Renal cortex interstitium (tissue), 11 donors: Measurements from ENCODE around the gene KRT86. TPM values are rescaled to one million over a fixed set of nuclear protein-coding genes. Genes with fewer than 3 reads are reported as not detected.
A peak's percentile ranks its signal among the peaks of the same experiment; 100 is the strongest.
"Not testable (repeated sequence)": the region's sequence is repeated elsewhere in the genome, so short reads cannot be mapped to it uniquely, and the experiment has no call there.

ENCODE experiments used
- DNase-seq, 11 donors: peaks; one replicate each; pipeline ENCODE4 v3.0.0-alpha.2; 2013; ENCODE audit warnings: low read depth in 9 of 11, low spot score in 4 of 11; ENCODE audit errors: extremely low read depth in 1 of 11
- polyA plus RNA-seq, 3 donors: library from polyadenylated mRNA; unstranded; fragments of 120-200 nt; gene quantifications; one replicate each; pipeline ENCODE4 v1.2.1, GENCODE V29; 2013; ENCODE audit not compliant: insufficient read length in 3 of 3

The KRT86 gene
- polyA plus RNA-seq, 3 donors, result not detected

- DNase-seq, result not testable (repeated sequence)
These were observed 30.5 kb downstream of the KRT86 start for GRCh38 chr12:52304941-52305411.

GRCh38 chr12:52305921-52306705 lies 31.7 kb downstream of the KRT86 start:
- DNase-seq, result no peak

DNA sequence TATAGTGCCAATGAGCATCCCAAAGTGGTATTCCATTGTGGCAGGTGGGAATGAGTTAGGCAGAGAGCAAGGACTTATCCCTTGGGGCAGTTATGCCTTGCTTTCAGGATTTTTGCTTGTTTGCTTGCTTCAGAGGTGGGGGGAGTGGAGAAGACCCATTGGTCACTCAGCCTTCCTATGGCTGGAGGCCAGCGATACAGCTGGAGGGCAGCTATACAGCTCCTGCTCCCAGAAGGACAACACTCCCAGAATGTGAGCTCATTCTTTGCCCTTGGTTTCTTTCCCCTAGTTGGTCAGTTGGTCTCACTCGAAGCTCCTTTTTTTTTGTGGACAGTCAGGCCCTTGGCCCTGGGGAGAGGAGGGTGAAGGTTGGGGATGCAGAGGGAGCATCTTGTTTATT lies 32.3 kb downstream of the KRT86 start:
- peak in 2 of 11 donors; percentile 12 to 19 for DNase-seq

DNA sequence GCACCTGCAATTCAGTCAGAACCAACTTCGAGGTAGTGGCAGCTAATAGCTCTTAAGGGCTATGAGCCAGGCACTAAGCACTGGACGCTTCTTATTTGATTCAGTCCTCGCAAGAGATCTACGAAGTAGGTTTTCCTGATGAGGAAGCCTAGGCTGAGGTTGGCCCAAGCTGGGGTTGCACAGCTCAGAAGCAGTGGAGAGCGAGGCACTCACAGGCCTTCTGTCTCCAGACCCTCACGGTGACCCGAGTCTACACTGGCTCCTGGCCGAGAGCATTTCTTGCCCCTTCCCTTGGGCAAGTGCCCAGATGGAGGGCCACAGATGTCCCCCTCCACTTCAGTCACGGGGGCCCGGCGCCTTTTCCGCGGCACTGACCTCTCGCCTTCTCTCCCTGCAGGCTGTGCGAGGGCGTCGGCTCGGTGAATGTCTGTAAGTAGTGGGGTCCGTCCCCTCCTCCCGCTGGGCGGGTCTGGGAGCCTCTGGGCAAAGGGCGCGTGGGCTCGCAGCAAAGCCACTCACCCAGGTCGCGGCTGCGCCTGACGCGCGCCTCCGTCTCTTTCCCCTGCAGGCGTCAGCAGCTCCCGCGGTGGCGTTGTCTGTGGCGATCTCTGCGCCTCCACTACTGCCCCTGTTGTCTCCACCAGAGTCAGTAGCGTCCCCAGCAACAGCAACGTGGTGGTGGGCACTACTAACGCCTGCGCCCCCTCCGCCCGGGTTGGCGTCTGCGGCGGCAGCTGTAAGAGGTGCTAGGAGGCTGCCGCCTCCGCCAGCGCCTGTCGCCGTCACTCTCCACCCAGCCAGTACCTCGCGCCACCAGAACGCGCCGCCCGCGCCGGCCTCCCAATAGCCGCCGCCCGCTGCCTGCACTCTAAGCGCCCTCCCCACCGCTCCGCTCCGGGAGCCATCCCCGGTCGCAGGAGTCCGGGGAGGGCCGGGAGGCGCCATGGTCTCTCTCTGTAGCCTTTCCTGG lies 33.7 kb downstream of the KRT86 start:
- DNase-seq, result peak in 9 of 11 donors; percentile 32 to 66 (median 49)

- peak in 3 of 11 donors; percentile 2 to 10 (median 9) for DNase-seq
These were observed 34.5 kb downstream of the KRT86 start for GRCh38 chr12:52308806-52309425.

DNA sequence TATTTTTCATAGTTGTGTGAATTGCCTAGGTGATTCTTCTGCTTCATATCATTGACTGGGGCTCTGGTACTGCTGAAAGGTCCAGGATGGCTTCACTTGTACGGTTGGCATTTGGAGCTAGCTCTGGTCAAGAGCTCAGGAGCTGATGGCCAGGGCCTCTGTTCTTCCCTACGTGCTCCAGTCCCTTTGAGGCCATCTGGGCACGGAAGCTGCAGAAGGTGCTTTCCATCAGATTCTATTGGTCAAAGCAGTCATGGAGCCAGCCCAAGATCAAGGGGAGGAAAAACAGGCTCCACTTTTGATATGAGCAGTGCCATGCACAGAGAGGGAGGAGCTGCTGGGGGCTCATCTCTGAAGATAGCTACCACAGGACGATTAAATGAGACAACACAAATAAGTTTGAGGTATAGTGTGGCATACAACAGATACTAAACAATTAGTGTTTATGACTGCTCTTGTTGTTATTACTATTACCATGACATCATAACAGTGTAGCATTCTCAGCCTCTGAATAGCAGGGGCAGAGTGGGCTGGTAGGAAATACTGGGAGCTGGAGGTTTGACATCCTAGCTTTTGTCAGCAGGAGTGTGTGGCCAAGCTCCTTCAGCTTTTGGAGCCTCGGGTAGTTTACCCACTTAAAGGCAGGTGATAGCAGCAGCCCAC lies 36.3 kb downstream of the KRT86 start:
- no peak for DNase-seq

GRCh38 chr12:52311285-52311648 lies 36.8 kb downstream of the KRT86 start:
- no peak for DNase-seq

GRCh38 chr12:52312086-52312485 lies 37.6 kb downstream of the KRT86 start:
- DNase-seq, result no peak

DNA sequence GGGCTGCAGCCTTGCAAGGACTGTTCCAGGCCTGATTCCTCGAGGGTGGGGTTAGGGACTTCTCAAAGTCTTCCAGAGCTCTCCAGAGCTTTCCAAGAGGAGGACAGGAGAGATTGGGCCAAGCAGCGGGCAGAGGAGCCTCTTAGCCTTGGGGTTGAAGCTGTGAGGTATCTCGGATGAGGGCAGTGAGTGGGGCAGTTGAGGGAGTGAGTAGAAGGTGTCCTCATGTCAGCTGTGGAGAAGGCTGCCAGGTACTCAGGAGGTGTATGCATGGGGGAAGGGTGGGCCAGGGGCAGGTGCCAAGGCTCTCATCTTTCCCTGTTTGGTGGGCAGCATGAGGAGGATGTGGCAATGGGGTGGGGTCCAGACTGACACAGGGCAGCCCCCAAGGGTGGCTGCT lies 39.0 kb downstream of the KRT86 start:
- no peak for DNase-seq

- no peak for DNase-seq
These were observed 39.5 kb downstream of the KRT86 start for GRCh38 chr12:52313926-52314325.

DNA sequence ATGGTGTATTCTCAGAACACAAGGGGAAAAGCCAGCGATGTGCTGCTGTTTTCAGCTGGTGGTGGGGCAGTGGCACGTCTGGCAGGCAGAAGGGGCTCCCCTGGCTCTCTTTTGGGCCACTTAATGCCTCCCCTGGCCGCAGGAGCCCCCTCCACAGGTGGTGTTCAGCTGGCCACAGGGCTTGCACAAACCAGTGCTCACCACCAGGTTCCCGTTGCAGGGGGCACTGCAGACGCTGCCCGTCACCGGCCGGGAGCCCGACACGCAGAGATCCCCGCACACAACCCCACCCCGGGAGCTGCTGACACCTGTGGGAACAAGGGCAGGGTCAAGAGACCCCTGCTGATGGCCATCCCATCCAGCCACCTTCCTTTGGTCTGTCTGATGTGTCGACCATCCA lies 40.1 kb downstream of the KRT86 start:
- DNase-seq, result no peak

- DNase-seq, result not testable (repeated sequence)
These were observed 41.3 kb downstream of the KRT86 start for GRCh38 chr12:52315721-52316120.

- no peak for DNase-seq
These were observed 41.8 kb downstream of the KRT86 start for GRCh38 chr12:52316290-52316689.

DNA sequence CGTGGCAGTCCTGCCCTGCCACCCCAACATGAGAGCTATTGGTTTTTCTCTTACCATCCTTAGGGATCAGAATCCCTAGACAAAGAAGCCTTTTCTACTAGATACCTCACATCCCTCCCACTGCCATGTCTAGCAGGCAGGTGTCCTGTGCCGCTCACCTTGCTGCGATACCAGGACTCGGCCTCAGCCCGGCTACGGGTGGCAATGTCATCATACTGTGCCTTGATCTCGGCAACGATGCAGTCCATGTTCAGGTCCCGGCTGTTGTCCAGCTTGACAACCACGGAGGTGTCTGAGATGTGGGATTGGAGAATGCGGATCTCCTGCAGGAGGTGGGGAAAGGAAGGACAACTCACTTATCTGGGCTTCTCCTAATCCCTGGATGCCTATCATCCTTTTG lies 42.3 kb downstream of the KRT86 start:
- no peak for DNase-seq

- no peak for DNase-seq
These were observed 43.1 kb downstream of the KRT86 start for GRCh38 chr12:52317468-52318052.

GRCh38 chr12:52318241-52318990 lies 44.0 kb downstream of the KRT86 start:
- no peak for DNase-seq

DNA sequence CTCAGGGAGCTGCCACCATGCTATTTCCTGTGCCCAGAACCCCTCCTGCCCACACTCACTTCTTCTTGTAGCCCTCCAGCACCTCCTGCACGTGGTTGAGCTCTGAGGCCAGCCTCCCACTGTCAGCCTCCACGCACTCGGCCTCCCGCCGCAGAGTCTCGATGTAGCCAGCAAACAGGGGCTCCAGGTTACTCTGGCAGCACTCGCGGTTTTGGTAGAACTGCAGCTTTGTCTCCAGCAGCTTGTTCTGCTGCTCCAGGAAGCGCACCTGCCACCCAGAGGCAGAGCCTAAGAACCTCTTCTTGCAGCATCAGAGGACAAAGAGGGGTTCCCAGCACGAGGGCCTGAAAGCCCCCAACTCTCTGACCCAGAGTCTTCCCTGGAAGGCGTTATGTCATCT lies 44.7 kb downstream of the KRT86 start:
- DNase-seq, result no peak

GRCh38 chr12:52320784-52321400 lies 46.4 kb downstream of the KRT86 start, which contains the start of gene KRT83:
KRT83 (minus strand) TSS chr12:52321398; CDS start chr12:52321335, 63 bp downstream.
- no peak for DNase-seq
